Gastrocnemius medialis (tissue), 4 donors: ENCODE measurements around the gene SIRPD.

Experiments used
- CTCF ChIP-seq, 5 experiments: fragments of 450-650 bp in 3 of 5; fragments of 200-600 bp in 2 of 5; sonication (generic) in 2 of 5; IDR thresholded peaks in 4 of 5; conservative IDR thresholded peaks in 1 of 5; 1 replicate in 4 of 5; 2 replicates in 1 of 5; pipeline ENCODE4 v1.5.1; 2016 to 2019; ENCODE audit warnings: antibody characterized with exemption in 5 of 5, mild to moderate bottlenecking in 3 of 5, moderate library complexity in 3 of 5
- POLR2A ChIP-seq, 2 donors: fragments of 450-650 bp; IDR thresholded peaks; one replicate each; pipeline ENCODE4 v1.6.1; 2017; ENCODE audit warnings: antibody characterized with exemption in 2 of 2, mild to moderate bottlenecking in 2 of 2, moderate library complexity in 2 of 2

- no peak for TF ChIP-seq CTCF (IDR thresholded peaks at IDR 0.05 in 4 of 5, conservative IDR thresholded peaks at IDR 0.05 in 1 of 5)
- no peak for TF ChIP-seq POLR2A (IDR thresholded peaks at IDR 0.05)
These were observed 17.6 kb downstream of the SIRPD start for GRCh38 chr20:1539816-1540419.
